ENCODE results near the gene CERCAM. TPM values are rescaled to one million over a fixed set of nuclear protein-coding genes. Genes with fewer than 3 reads are reported as not detected.

The CERCAM gene
- total RNA-seq, 1 donor from 2014 or later = 8.5 TPM

GRCh38 chr9:128405077-128405779 is 15.4 kb upstream of the CERCAM start:
- H3K4me1 ChIP-seq = peaks cover 20% of the 10 kb centered on the region
- intact Hi-C loops (cut with micrococcal nuclease) = no loop called here
- H3K27me3 ChIP-seq (ENCODE audit: low read depth) = peaks cover 77% of the 10 kb centered on the region
- H3K9me3 ChIP-seq (replicated peaks) = no peaks in the 10 kb centered on the region
- H3K4me3 ChIP-seq = no peak overlapping the region
- TF ChIP-seq CTCF (IDR thresholded peaks at IDR 0.05; ENCODE audit: borderline replicate concordance) = no peak
- DNase-seq = no peak
- no peaks in the 10 kb centered on the region for H3K36me3 ChIP-seq
- no peak overlapping the region for H3K27ac ChIP-seq (replicated peaks)

GRCh38 chr9:128405780-128406171 is 14.9 kb upstream of the CERCAM start:
- no peak for TF ChIP-seq CTCF (IDR thresholded peaks at IDR 0.05; ENCODE audit: borderline replicate concordance)
- Histone ChIP-seq H3K27me3 (ENCODE audit: low read depth) (peaks cover 73% of the 10 kb centered on the region), H3K4me3 (no peak overlapping the region), H3K36me3 (no peaks in the 10 kb centered on the region), H3K4me1 (peaks cover 20% of the 10 kb centered on the region), H3K27ac (replicated peaks) (no peak overlapping the region), H3K9me3 (replicated peaks) (no peaks in the 10 kb centered on the region)
- intact Hi-C loops (cut with micrococcal nuclease) = no loop called here
- DNase-seq = no peak

- H3K27me3 ChIP-seq (ENCODE audit: low read depth) = peaks cover 68% of the 10 kb centered on the region
- intact Hi-C loops (cut with micrococcal nuclease) = no loop called here
- H3K36me3 ChIP-seq = no peaks in the 10 kb centered on the region
- no peak for DNase-seq
- TF ChIP-seq CTCF (IDR thresholded peaks at IDR 0.05; ENCODE audit: borderline replicate concordance) = no peak
- H3K4me3 ChIP-seq = no peak overlapping the region
- no peak overlapping the region for H3K27ac ChIP-seq (replicated peaks)
- no peaks in the 10 kb centered on the region for H3K9me3 ChIP-seq (replicated peaks)
- H3K4me1 ChIP-seq = peaks cover 27% of the 10 kb centered on the region
Observed at GRCh38 chr9:128406848-128407391, 13.7 kb upstream of the CERCAM start.

GRCh38 chr9:128408963-128409431 is 11.7 kb upstream of the CERCAM start:
- Histone ChIP-seq H3K4me3 (no peak overlapping the region), H3K27me3 (ENCODE audit: low read depth) (peaks cover 70% of the 10 kb centered on the region), H3K4me1 (peaks cover 28% of the 10 kb centered on the region), H3K9me3 (replicated peaks) (no peaks in the 10 kb centered on the region), H3K27ac (replicated peaks) (no peak overlapping the region), H3K36me3 (no peaks in the 10 kb centered on the region)
- no peak for DNase-seq
- TF ChIP-seq CTCF (IDR thresholded peaks at IDR 0.05; ENCODE audit: borderline replicate concordance) = no peak
- intact Hi-C loops (cut with micrococcal nuclease) = no loop called here

- Histone ChIP-seq H3K36me3 (no peaks in the 10 kb centered on the region), H3K27me3 (ENCODE audit: low read depth) (peaks cover 70% of the 10 kb centered on the region), H3K27ac (replicated peaks) (no peak overlapping the region), H3K4me3 (no peak overlapping the region), H3K9me3 (replicated peaks) (no peaks in the 10 kb centered on the region), H3K4me1 (peaks cover 28% of the 10 kb centered on the region)
- intact Hi-C loops (cut with micrococcal nuclease) = no loop called here
- DNase-seq = no peak
- no peak for TF ChIP-seq CTCF (IDR thresholded peaks at IDR 0.05; ENCODE audit: borderline replicate concordance)
Observed at GRCh38 chr9:128409450-128409849, 11.2 kb upstream of the CERCAM start.

All from left ventricle myocardium inferior (tissue), 1 donor.